ENCODE results near the gene DPEP1.
"Not testable (repeated sequence)": the region's sequence is repeated elsewhere in the genome, so short reads cannot be mapped to it uniquely, and the experiment has no call there.

DPEP1 gene

GRCh38 chr16:89579351-89579750 is 34.1 kb upstream of the DPEP1 start:
- no peak for DNase-seq

GRCh38 chr16:89581045-89581695 is 32.3 kb upstream of the DPEP1 start:
- DNase-seq: peak; percentile 90 to 92

GRCh38 chr16:89581861-89582563 is 31.4 kb upstream of the DPEP1 start:
- no peak for DNase-seq

- no peak for DNase-seq
Observed at GRCh38 chr16:89582614-89583196, 30.7 kb upstream of the DPEP1 start.

- DNase-seq: no peak
Observed at GRCh38 chr16:89583197-89583894, 30.1 kb upstream of the DPEP1 start.

GRCh38 chr16:89583895-89584644 is 29.4 kb upstream of the DPEP1 start:
- no peak for DNase-seq

GRCh38 chr16:89584768-89585549 is 28.5 kb upstream of the DPEP1 start:
- no peak for DNase-seq

- no peak for DNase-seq
Observed at GRCh38 chr16:89586218-89586617, 27.2 kb upstream of the DPEP1 start.

- no peak for DNase-seq
Observed at GRCh38 chr16:89586853-89587252, 26.6 kb upstream of the DPEP1 start.

GRCh38 chr16:89587676-89588075 is 25.8 kb upstream of the DPEP1 start:
- DNase-seq: not testable (repeated sequence)

GRCh38 chr16:89588413-89589109 is 24.9 kb upstream of the DPEP1 start:
- no peak for DNase-seq

GRCh38 chr16:89589241-89589926 is 24.1 kb upstream of the DPEP1 start:
- DNase-seq: no peak

- DNase-seq: no peak
Observed at GRCh38 chr16:89593841-89594240, 19.6 kb upstream of the DPEP1 start.

GRCh38 chr16:89595330-89596060 is 17.9 kb upstream of the DPEP1 start:
- no peak for DNase-seq

- no peak for DNase-seq
Observed at GRCh38 chr16:89596061-89596689, 17.3 kb upstream of the DPEP1 start.

- DNase-seq: no peak
Observed at GRCh38 chr16:89596957-89597649, 16.3 kb upstream of the DPEP1 start.

- peak in 1 of 2 experiments; percentile 19 for DNase-seq
Observed at GRCh38 chr16:89598199-89598598, 15.2 kb upstream of the DPEP1 start.

GRCh38 chr16:89599451-89599858 is 14.0 kb upstream of the DPEP1 start:
- peak in 1 of 2 experiments; percentile 58 for DNase-seq

GRCh38 chr16:89599902-89600301 is 13.5 kb upstream of the DPEP1 start:
- DNase-seq: no peak

Measured in SW 1271 (cell line).